Naive B cell (primary cell): Measurements from ENCODE around the gene ATP10A. TPM values are rescaled to one million over a fixed set of nuclear protein-coding genes. Genes with fewer than 3 reads are reported as not detected.

Experiments used
- ATAC-seq, 2 donors: fragments of 150-1000 bp; cut with Tn5 transposase; 2 replicates each; pipeline ENCODE4 v1.10.0; 2021; ENCODE audit warnings: low read depth in 2 of 2, mild to moderate bottlenecking in 2 of 2, moderate library complexity in 2 of 2
- DNase-seq: peaks from one replicate; pipeline ENCODE4 v3.0.0; 2022
- H3K27ac Mint-ChIP-seq, 6 donors: one replicate each; pipeline ENCODE4 v1.8.0; 2020 to 2022; ENCODE audit warnings: mild to moderate bottlenecking in 6 of 6, mixed read lengths in 6 of 6, moderate library complexity in 5 of 6, inconsistent platforms in 2 of 6
- H3K27me3 Mint-ChIP-seq, 3 donors: one replicate each; pipeline ENCODE4 v1.8.0; 2021 to 2022; ENCODE audit warnings: mixed read lengths in 3 of 3, mild to moderate bottlenecking in 1 of 3
- H3K36me3 Mint-ChIP-seq, 2 donors: one replicate each; pipeline ENCODE4 v1.8.0; 2020 to 2022; ENCODE audit warnings: mixed read lengths in 2 of 2, inconsistent platforms in 1 of 2, mild to moderate bottlenecking in 1 of 2
- H3K4me1 Mint-ChIP-seq, 3 donors: one replicate each; pipeline ENCODE4 v1.8.0; 2020 to 2022; ENCODE audit warnings: mixed read lengths in 3 of 3, inconsistent platforms in 1 of 3, mild to moderate bottlenecking in 1 of 3, moderate library complexity in 1 of 3
- H3K4me3 Mint-ChIP-seq, 8 donors: one replicate each; pipeline ENCODE4 v1.8.0; 2020 to 2022; ENCODE audit warnings: mild to moderate bottlenecking in 8 of 8, mixed read lengths in 8 of 8, moderate library complexity in 8 of 8, inconsistent platforms in 2 of 8
- H3K9me3 Mint-ChIP-seq, 7 donors: one replicate each; pipeline ENCODE4 v1.8.0; 2020 to 2022; ENCODE audit warnings: mixed read lengths in 7 of 7, mild to moderate bottlenecking in 5 of 7, inconsistent platforms in 2 of 7, moderate library complexity in 1 of 7
- polyA plus RNA-seq, 6 donors: library from polyadenylated mRNA; unstranded; fragments of 300-500 nt; fragmentation: Illumina TruSeq; gene quantifications; one replicate each; pipeline ENCODE4 v1.2.3, GENCODE V29; 2021; ENCODE audit warnings: low read depth in 6 of 6

ATP10A gene
- polyA plus RNA-seq, 6 donors from 2014 or later, result 0.14 to 0.15 TPM; not detected in 4

DNA sequence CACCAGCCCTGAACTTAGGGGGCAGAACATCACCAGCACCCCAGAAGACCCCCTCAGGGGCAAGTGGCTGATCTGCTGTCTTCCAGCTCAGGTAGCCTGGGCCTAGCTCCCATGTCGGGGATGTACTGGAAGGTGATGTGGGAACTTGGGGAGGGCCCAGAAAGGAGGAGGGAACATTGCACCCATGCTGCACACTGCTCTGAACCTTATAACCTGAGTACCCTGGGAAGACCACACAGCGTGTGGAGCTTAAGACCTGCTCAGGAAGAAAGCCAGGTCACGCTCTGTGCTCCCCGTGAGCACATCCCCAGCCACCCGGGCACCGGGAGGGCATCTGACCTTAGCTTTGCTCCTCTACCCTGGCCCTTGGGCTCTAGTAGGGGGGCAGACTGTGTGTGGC is 159.4 kb downstream of the ATP10A start:
- no peak for ATAC-seq
- Mint-ChIP-seq H3K27me3 (no peaks in the 10 kb centered on the region), H3K27ac (no peak overlapping the region), H3K4me1 (no peaks in the 10 kb centered on the region), H3K36me3 (no peaks in the 10 kb centered on the region), H3K9me3 (no peaks in the 10 kb centered on the region), H3K4me3 (no peak overlapping the region)
- DNase-seq, result no peak

DNA sequence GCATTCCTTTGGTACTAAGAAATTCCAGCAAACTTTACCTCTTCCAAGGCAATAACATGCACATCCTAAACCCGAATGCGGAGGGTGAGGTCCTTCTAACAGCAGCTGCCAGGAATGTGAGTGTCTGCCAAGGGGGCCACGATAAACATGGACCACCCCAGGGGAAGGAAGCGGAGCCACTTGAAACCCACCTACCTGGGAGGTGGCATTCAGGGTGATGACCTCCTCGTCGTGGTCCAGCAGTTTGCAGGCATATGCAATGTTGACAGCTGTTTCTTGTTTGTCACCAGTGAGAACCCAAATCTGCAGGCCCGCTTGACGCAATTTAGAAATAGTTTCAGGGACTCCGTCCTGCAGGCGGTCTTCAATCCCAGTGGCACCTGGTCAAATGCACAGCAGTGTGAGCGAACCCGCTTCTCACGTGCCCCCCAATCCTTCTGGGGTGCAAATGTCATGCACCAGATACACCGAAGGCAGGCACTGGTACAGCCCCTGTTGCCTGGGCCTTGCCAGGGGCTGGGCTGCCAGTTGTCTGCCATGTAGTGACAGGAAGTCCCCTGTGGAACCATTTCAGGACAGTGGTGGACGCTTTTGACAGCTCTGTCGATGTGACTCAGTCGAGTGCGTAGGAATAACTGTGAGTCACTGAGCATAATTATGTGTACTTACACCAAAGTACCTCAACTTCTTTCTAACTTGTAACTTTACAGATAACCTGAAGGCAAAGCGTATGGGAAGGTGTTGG is 161.2 kb downstream of the ATP10A start:
- Mint-ChIP-seq H3K4me1 (no peaks in the 10 kb centered on the region), H3K27me3 (no peaks in the 10 kb centered on the region), H3K36me3 (no peaks in the 10 kb centered on the region), H3K4me3 (no peak overlapping the region), H3K9me3 (no peaks in the 10 kb centered on the region), H3K27ac (no peak overlapping the region)
- no peak for ATAC-seq
- DNase-seq, result no peak

DNA sequence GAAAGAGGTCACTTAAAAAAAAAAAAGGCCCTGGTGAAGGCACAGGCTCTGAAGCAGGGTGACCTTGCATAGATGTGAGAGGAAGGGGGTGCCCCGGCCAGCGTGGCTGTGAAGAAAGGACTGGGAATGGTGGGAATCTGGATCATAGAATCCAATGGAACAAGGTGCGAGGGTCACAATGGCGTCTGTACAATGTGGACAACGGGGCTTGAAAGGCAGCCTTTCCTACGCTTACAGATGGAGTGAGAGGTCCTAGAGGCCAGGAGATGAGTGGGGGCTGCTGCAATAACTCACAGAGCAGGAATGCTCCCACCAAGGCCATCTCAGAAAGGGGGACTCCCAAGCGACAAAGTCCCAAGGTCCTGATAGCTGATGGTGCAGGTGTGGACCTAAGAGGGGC is 162.2 kb downstream of the ATP10A start:
- no peak for ATAC-seq
- H3K4me1 Mint-ChIP-seq, result no peaks in the 10 kb centered on the region
- no peaks in the 10 kb centered on the region for H3K36me3 Mint-ChIP-seq
- no peaks in the 10 kb centered on the region for H3K9me3 Mint-ChIP-seq
- H3K27ac Mint-ChIP-seq, result no peak overlapping the region
- peaks cover 0 to 6% (median 0%) of the 10 kb centered on the region in 3 donors for H3K27me3 Mint-ChIP-seq
- no peak for DNase-seq
- H3K4me3 Mint-ChIP-seq, result no peak overlapping the region

DNA sequence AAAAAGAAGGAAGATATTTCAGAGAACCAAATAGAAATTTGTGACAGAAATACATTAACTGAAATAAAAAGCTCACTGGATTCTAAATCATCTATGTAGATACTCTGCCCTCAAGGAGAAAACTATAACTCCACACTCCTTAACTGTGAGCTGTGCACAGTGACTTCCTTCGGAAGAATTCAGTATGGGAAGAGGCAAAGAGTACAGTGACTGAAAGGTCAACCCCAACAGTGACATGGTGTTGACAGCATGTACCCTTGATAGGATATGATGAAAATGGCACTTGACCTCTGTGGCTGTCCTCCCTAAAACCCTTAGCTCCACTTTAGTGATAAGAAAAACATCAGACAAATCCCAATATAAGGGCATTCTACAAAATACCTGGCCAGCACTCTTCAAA is 165.5 kb downstream of the ATP10A start:
- DNase-seq (no peak), ATAC-seq (no peak)
- H3K27me3 Mint-ChIP-seq, result peaks cover 0 to 8% (median 0%) of the 10 kb centered on the region in 3 donors
- no peak overlapping the region for H3K27ac Mint-ChIP-seq
- no peaks in the 10 kb centered on the region for H3K36me3 Mint-ChIP-seq
- no peaks in the 10 kb centered on the region for H3K9me3 Mint-ChIP-seq
- no peak overlapping the region for H3K4me3 Mint-ChIP-seq
- H3K4me1 Mint-ChIP-seq, result no peaks in the 10 kb centered on the region

DNA sequence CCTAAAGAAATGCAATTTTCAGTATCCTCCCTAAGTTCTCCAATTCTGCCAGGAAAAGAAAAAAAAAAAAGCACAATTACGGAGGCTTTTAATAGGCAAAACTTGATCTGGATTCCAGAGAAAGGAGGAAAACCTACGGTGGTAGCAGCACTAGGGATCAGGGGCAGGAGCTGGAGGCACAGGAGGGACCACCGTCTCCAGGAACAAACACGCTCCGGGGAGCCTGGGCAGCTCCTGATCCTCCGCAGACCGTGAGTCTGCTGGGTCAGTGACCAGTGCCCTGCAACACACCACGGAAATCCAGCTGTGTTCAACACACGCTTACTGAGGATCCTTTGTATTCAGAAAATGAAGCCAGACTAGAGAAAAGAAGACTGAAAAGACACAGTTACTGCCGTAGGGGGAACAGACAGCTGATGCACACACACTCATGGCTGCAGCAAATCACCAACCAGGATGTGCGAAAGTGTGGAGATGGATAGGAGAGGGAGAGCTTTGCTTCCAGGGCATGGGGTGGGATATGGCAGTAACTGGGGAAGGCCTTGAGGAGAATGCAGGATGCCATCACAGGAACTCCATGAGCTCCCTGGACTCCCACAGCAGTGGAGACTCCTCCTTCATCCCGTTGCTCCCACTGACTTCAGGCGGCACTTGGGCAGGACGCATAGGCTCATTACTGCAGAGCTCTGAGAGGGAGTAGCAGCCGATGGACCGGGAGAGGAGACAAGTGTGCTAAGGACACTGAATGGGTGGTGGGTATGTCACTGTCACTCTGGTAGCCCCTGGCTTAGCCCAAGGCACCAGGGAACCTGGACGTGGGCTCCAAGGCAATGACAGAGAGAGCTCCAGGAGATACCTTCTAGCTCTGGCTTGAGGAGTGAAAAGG is 167.0 kb downstream of the ATP10A start:
- no peaks in the 10 kb centered on the region for H3K36me3 Mint-ChIP-seq

DNA sequence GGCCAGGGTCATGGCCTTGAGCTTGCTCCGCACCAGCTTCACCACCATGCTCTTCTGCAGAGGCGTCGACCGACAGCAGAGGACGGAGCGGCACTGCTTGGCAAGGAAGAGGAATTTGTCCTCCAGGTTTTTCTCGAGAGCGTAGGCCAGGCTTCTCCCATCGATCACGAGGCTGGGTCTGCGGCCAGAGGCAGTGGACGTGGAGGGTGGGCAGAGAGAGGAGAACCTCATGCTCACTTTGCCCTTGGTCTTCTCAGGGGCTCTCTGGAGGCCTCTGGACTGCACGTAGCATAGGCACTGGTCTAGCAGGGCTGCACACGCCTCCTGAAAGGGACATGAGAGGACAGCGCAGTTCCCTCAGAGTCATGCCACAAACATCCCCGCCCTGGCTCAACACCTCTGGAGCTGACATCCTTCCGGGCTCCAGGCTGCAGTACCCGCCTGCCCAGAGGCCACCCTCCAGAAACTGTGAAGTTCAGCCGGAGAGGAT is 168.3 kb downstream of the ATP10A start:
- DNase-seq (no peak), ATAC-seq (no peak)
- Mint-ChIP-seq H3K36me3 (no peaks in the 10 kb centered on the region), H3K4me1 (no peaks in the 10 kb centered on the region), H3K4me3 (no peak overlapping the region), H3K27me3 (peaks cover 0 to 8% (median 0%) of the 10 kb centered on the region in 3 donors), H3K27ac (no peak overlapping the region), H3K9me3 (no peaks in the 10 kb centered on the region)

More for the DNA sequence above, 167.0 kb downstream of the ATP10A start:
- no peak overlapping the region for H3K4me3 Mint-ChIP-seq
- no peaks in the 10 kb centered on the region for H3K9me3 Mint-ChIP-seq
- peaks cover 0 to 8% (median 0%) of the 10 kb centered on the region in 3 donors for H3K27me3 Mint-ChIP-seq
- no peak for ATAC-seq
- DNase-seq, result no peak
- H3K27ac Mint-ChIP-seq, result no peak overlapping the region
- H3K4me1 Mint-ChIP-seq, result no peaks in the 10 kb centered on the region

DNA sequence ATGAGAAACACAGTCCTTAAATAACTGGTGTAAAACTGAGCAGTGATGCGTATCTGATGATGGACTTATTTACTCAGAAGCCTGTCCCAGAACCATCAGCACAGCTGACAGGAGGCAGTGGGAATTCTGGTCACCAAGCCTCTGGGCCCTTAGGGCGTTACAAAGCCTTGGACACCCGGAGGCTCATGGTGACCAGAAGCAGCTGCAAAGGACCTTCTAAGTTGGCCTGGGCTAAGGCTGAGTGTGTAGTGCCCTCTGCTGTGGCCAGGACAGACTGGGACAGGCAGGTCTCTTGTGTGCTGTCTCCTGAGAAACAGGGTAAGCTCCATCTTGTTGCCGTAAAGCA is 168.9 kb downstream of the ATP10A start:
- Mint-ChIP-seq H3K4me1 (no peaks in the 10 kb centered on the region), H3K9me3 (no peaks in the 10 kb centered on the region), H3K27me3 (peaks cover 0 to 8% (median 0%) of the 10 kb centered on the region in 3 donors), H3K27ac (no peak overlapping the region), H3K4me3 (no peak overlapping the region), H3K36me3 (no peaks in the 10 kb centered on the region)
- no peak for ATAC-seq
- no peak for DNase-seq

DNA sequence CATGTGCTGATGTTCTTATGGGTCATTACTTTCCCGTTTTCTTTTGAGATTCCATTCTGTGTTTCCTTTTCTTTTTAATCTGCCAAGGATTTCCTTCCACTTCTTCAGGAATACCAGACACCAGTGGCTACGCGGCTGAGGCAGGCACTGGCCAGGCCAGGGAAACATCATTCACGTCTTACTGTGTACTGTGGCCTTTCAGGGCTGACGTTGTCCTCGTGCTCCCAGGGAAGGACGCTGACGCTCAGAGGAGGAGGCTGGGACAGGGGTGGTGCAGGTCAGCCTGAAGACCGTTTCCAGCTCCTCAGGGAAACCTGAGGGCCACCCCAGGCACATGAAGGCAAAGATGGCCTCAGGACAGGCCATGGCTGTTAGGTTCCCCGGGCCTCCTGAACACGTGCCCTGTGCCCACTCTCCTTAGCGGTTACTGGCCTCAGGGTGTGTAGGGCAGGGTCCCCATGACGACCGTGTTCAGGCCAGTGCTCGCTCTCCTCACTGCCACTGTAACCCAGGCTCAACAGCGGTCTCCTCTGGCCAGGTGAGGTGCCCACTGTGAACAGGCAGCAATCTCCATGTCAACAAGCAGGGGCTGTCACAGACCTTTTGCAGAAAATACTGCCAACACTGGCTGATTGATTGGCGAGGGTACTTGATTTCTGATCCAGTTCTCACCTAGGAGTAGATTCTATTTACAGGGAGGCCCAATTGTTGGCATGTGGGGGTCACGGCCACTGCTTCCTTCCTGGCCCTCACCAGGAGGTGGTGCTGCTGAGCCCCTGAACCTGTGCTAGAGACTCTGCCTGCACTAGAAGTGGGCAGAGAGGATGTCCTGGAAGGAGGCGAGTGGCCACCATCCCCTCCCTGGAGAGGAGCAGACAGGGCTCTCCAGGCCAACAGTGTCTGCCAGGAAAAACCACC is 169.5 kb downstream of the ATP10A start:
- Mint-ChIP-seq H3K36me3 (no peaks in the 10 kb centered on the region), H3K9me3 (no peaks in the 10 kb centered on the region), H3K27ac (no peak overlapping the region), H3K4me1 (no peaks in the 10 kb centered on the region), H3K4me3 (no peak overlapping the region), H3K27me3 (peaks cover 0 to 8% (median 0%) of the 10 kb centered on the region in 3 donors)
- DNase-seq (no peak), ATAC-seq (no peak)

DNA sequence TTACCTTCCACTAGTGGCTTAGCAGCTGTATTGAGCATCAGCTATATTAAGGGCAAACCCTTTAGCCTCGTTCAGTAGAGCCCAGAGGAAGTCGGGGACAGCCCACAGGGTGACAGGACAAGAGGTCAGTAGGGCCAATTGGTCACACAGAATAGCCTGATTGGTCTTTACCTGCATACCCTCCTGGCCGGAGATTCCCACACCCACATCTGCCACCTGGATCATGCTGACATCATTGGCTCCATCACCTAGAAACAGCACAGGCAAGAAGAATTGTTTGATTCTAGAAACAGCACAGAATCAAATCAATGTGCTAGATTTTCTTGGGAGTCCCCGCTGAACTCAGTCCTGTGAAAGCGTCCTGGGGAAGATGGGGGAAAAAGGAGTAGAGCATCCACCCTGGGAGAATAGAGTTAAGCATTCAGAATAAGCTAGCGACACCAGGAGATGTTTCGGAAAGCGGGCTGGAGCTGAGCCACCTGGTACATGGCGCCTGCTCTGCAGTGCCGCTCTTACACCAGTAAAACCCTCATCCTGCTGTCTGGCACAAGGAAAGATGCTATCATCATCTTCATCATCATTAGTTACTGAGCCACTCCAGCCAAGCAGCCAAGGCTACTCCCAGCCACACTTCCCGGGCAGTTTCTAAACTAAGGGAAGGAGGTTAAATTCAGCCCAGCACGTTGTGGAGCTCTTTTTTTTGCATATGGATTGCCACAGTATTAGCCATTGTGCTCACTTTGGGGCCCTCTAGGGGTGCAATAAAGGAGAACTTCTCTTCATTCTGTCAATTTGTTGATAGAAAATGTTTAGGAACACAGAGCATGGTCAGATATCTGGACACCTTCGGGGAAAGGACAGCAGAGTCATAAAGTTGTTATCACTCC is 171.3 kb downstream of the ATP10A start:
- H3K9me3 Mint-ChIP-seq, result no peaks in the 10 kb centered on the region
- no peak overlapping the region for H3K27ac Mint-ChIP-seq
- H3K36me3 Mint-ChIP-seq, result no peaks in the 10 kb centered on the region
- no peak for ATAC-seq
- no peak for DNase-seq
- no peak overlapping the region for H3K4me3 Mint-ChIP-seq
- H3K4me1 Mint-ChIP-seq, result no peaks in the 10 kb centered on the region
- H3K27me3 Mint-ChIP-seq, result peaks cover 0 to 8% (median 0%) of the 10 kb centered on the region in 3 donors

DNA sequence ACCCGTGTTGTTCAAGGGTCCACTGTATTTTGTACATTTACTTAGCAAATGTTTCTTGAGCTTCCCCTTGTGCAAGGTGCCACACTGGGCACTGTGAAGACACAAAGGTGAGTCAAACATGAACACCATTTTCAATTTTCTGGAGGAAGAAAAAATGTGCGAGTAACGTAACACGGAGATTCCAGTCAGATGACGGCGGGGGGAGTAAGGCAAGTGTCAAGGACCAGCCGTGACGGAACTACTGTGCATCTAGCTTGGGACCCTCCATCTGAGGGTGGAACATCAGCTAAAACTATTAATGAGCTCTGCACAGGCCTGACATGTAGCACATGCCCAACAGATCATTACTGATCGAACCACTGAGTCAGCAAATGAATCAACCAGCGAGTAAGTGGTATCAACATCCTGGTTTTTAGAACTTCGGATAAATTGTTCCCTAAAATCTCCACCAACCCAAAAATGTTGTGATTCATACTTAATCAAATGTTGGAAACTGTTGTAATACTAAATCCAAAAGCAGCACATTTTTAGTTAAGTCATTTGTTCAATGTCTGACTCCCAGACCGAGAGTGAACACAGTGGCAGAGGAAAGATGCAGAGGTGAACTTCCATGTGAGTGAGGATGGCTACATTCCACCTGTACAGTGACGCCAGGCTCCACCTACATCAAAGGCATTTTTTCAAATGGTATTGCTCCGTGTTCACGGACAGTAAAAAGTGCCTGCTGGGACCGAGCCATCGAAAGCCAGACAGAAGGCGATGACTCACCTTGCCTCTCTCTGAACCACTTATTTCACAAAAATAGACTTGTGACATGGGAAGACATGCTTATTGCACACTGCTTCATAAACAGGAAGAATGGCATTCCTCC is 172.2 kb downstream of the ATP10A start:
- no peaks in the 10 kb centered on the region for H3K36me3 Mint-ChIP-seq
- DNase-seq (no peak), ATAC-seq (no peak)
- no peak overlapping the region for H3K27ac Mint-ChIP-seq
- H3K4me1 Mint-ChIP-seq, result no peaks in the 10 kb centered on the region
- H3K27me3 Mint-ChIP-seq, result peaks cover 0 to 2% (median 0%) of the 10 kb centered on the region in 3 donors
- H3K9me3 Mint-ChIP-seq, result no peaks in the 10 kb centered on the region
- H3K4me3 Mint-ChIP-seq, result no peak overlapping the region

DNA sequence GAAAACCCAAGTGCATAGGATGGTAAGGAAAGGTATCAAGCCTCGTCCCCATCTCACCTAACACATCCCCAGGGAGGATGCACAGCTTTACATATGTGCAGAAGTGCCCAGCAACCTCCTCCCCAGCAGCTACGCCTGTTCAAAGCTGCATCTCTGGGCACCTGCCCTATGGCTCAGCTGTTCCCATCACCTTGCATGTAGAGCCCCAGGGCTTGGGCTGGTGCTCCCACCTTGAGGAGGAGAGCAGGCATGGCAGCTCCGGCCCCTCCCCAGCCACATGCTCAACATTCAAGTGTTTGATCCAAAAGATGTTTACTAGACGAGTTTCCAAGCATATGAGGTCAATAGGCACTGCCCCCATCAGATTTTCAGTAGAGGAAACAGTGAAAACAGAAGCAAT is 173.5 kb downstream of the ATP10A start:
- no peaks in the 10 kb centered on the region for H3K9me3 Mint-ChIP-seq
- H3K27me3 Mint-ChIP-seq, result no peaks in the 10 kb centered on the region
- H3K4me1 Mint-ChIP-seq, result no peaks in the 10 kb centered on the region
- no peaks in the 10 kb centered on the region for H3K36me3 Mint-ChIP-seq
- peak overlapping the region in 1 of 8 donors; percentile 10 for H3K4me3 Mint-ChIP-seq
- DNase-seq, result no peak
- ATAC-seq, result no peak
- no peak overlapping the region for H3K27ac Mint-ChIP-seq

DNA sequence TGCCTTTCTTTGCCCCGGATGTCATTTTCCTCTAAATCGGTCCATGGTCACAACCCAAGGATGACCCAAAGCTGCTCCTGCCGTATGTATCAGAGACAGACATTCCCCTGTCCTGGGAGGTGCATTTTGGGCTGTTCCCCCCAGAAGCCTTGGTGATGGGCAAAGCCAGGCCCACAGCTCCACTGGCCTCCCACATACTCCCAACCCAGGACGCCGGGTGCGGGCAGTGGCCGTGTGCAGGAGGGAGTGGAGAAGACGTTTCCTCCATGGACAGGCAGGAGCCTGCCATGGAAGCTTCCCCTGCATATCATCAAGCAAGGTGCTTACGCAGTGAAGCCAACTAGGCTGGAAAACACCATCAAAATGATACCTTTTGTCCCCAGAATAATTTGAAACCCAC is 175.0 kb downstream of the ATP10A start:
- no peaks in the 10 kb centered on the region for H3K36me3 Mint-ChIP-seq
- H3K9me3 Mint-ChIP-seq, result peaks cover under 1 to 9% (median 3%) of the 10 kb centered on the region in 7 donors
- no peak for DNase-seq
- H3K27ac Mint-ChIP-seq, result no peak overlapping the region
- no peak for ATAC-seq
- H3K27me3 Mint-ChIP-seq, result no peaks in the 10 kb centered on the region
- H3K4me3 Mint-ChIP-seq, result no peak overlapping the region
- no peaks in the 10 kb centered on the region for H3K4me1 Mint-ChIP-seq
